Cardiac septum (tissue), 1 donor: ENCODE measurements around the gene TATDN2. TPM values are rescaled to one million over a fixed set of nuclear protein-coding genes. Genes with fewer than 3 reads are reported as not detected.
A peak's percentile ranks its signal among the peaks of the same experiment; 100 is the strongest.
"Not testable (repeated sequence)": the region's sequence is repeated elsewhere in the genome, so short reads cannot be mapped to it uniquely, and the experiment has no call there.

Experiments used
- DNase-seq: peaks from one replicate; pipeline ENCODE4 v3.0.0-alpha.2; 2020; ENCODE audit warnings: low spot score
- intact Hi-C: fragments of 100-400 bp; cut with DNase I; formaldehyde crosslinking; loops from one replicate; pipeline ENCODE4 v1.14.0; 2022
- total RNA-seq: library from RNA; stranded (reverse); fragmentation: NEBNext Ultra II Directional; extraction: Animal tissue kit (Norgen Biotek cat#: 25700); gene quantifications from one replicate; pipeline ENCODE4 v1.2.1, GENCODE V29; 2021
- donor health status: DM: no; HTN: no; CAD: no.

TATDN2 gene
- total RNA-seq, 1 donor from 2014 or later = 19.8 TPM

- DNase-seq = no peak
- intact Hi-C loops = no loop called here
These were observed 37.9 kb downstream of the TATDN2 start for GRCh38 chr3:10286133-10286524.

GRCh38 chr3:10286596-10287295, 38.5 kb downstream of the TATDN2 start:
- intact Hi-C loops = no loop called here
- DNase-seq = no peak

- DNase-seq = no peak
- intact Hi-C loops = no loop called here
These were observed 39.8 kb downstream of the TATDN2 start for GRCh38 chr3:10287936-10288574.

- DNase-seq = no peak
- intact Hi-C loops = no loop called here
These were observed 40.3 kb downstream of the TATDN2 start for GRCh38 chr3:10288575-10288960.

- no peak for DNase-seq
- intact Hi-C loops = no loop called here
These were observed 40.8 kb downstream of the TATDN2 start for GRCh38 chr3:10289077-10289476.

- no peak for DNase-seq
- intact Hi-C loops = no loop called here
These were observed 41.6 kb downstream of the TATDN2 start for GRCh38 chr3:10289787-10290355.

GRCh38 chr3:10290481-10291176, 42.4 kb downstream of the TATDN2 start:
- DNase-seq = no peak

GRCh38 chr3:10291641-10292040, 43.4 kb downstream of the TATDN2 start:
- DNase-seq = no peak
- intact Hi-C loops = no loop called here

More at GRCh38 chr3:10290481-10291176, 42.4 kb downstream of the TATDN2 start:
- intact Hi-C loops = no loop called here

GRCh38 chr3:10292505-10293419, 44.5 kb downstream of the TATDN2 start, which contains the start of gene GHRL:
TSS of gene GHRL (minus strand) at chr3:10292947. CDS start at chr3:10290180, 2,767 bp downstream.
- intact Hi-C loops = no loop called here
- peak; percentile 78 for DNase-seq

GRCh38 chr3:10294030-10294586, 45.8 kb downstream of the TATDN2 start:
- no peak for DNase-seq
- intact Hi-C loops = no loop called here

- DNase-seq = not testable (repeated sequence)
These were observed 49.8 kb downstream of the TATDN2 start for GRCh38 chr3:10298064-10298463.

GRCh38 chr3:10299175-10299574, 50.9 kb downstream of the TATDN2 start:
- intact Hi-C loops = no loop called here
- DNase-seq = no peak

More at GRCh38 chr3:10298064-10298463, 49.8 kb downstream of the TATDN2 start:
- intact Hi-C loops = not testable (repeated sequence)

- DNase-seq = no peak
- intact Hi-C loops = no loop called here
These were observed 51.4 kb downstream of the TATDN2 start for GRCh38 chr3:10299679-10300078.

- intact Hi-C loops = no loop called here
- DNase-seq = no peak
These were observed 51.8 kb downstream of the TATDN2 start for GRCh38 chr3:10300087-10300486.

- no peak for DNase-seq
- intact Hi-C loops = no loop called here
These were observed 54.8 kb downstream of the TATDN2 start for GRCh38 chr3:10303105-10303504.

GRCh38 chr3:10303785-10304184, 55.5 kb downstream of the TATDN2 start:
- DNase-seq = no peak
- intact Hi-C loops = no loop called here

GRCh38 chr3:10304905-10305304, 56.6 kb downstream of the TATDN2 start:
- intact Hi-C loops = no loop called here
- DNase-seq = no peak

GRCh38 chr3:10305331-10305902, 57.2 kb downstream of the TATDN2 start:
- intact Hi-C loops = no loop called here

GRCh38 chr3:10306156-10306555, 57.9 kb downstream of the TATDN2 start:
- intact Hi-C loops = no loop called here
- DNase-seq = no peak

More at GRCh38 chr3:10305331-10305902, 57.2 kb downstream of the TATDN2 start:
- DNase-seq = no peak
